ENCODE data around the gene CCDC40.

GRCh38 chr17:80008383-80008840, 28.0 kb upstream of the CCDC40 start:
- TF ChIP-seq CTCF (IDR thresholded peaks at IDR 0.05) (peak; percentile 88), EZH2 (IDR thresholded peaks at IDR 0.05) (no peak)
